ENCODE data around the gene TENM3.

The TENM3 gene

DNA sequence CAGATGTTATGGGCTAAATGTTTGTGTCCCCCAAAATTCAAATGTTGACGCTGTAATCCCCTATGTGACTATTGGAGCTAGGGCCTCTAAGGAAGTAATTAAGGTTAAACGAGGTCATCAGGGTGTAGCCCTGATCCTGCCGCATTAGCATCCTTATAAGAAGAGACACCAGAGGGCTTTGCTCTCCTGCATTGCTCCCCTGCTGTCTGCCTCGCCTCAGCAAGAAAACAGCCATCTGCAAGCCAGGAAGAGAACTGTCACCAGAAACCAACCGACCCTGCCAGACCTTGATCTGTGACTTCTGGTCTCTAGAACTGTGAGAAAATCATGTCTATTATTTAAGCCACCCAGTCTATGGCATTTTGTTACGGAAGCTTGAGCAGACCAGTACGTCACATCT is 342.1 kb downstream of the TENM3 start:
- DNase-seq, result peak; percentile 81
- Histone ChIP-seq H3K79me1 (ENCODE audit: low read length) (no peaks in the 10 kb centered on the region), H3K56ac (ENCODE audit: low read length) (no peak overlapping the region), H2BK15ac (replicated peaks; ENCODE audit: low read depth) (no peak overlapping the region), H2BK120ac (ENCODE audit: low read depth, low read length) (no peak overlapping the region), H3K4me1 (ENCODE audit: control insufficient read depth, low read depth, low read length) (no peaks in the 10 kb centered on the region), H3K23ac (ENCODE audit: low read length) (no peak overlapping the region), H3K79me2 (ENCODE audit: control insufficient read depth, insufficient read depth, low read length) (no peaks in the 10 kb centered on the region), H3K9ac (ENCODE audit: low read length) (no peak overlapping the region), H3K27ac (ENCODE audit: low read depth, low read length) (no peak overlapping the region), H2BK5ac (ENCODE audit: low read length) (no peak overlapping the region), H3K18ac (ENCODE audit: low read length) (no peak overlapping the region), H4K8ac (ENCODE audit: low read depth, low read length) (no peak overlapping the region), H3K36me3 (ENCODE audit: control insufficient read depth, insufficient read depth, low read length) (no peaks in the 10 kb centered on the region), H3K4ac (ENCODE audit: low read depth, low read length) (no peak overlapping the region), H3K4me3 (ENCODE audit: low read length) (no peak overlapping the region), H3K4me2 (ENCODE audit: low read length) (no peak overlapping the region), H4K5ac (ENCODE audit: low read length) (no peak overlapping the region), H2AK5ac (ENCODE audit: low read length) (no peak overlapping the region), H3K27me3 (ENCODE audit: insufficient read depth, low read length, poor library complexity) (no peaks in the 10 kb centered on the region)
- WGBS (ENCODE audit: extremely low coverage, insufficient coverage, low lambda C conversion rate), result no CpG with 5 or more reads among the region's 7 CpGs

DNA sequence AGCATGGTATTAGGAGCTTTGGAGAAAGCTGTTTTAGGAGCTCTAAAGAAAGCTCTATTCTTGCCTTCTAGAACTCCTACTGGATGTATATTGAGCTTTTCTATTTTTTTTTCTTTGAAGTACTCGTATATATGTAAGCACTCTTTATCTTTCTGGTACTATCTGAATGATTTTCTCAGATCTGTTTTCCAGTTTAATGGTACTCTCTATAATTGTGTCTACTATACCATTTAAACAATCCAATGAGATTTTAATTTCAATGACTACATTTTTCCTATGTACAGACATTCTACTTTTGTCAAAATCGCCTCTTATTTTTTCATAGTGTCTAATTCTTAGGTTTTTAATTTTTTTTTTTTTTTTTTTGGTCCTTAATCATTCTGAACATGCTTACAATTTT is 345.9 kb downstream of the TENM3 start:
- WGBS (ENCODE audit: extremely low coverage, insufficient coverage, low lambda C conversion rate), result no CpG with 5 or more reads among the region's 2 CpGs
- H3K23ac ChIP-seq (ENCODE audit: low read length), result no peak overlapping the region
- H4K5ac ChIP-seq (ENCODE audit: low read length), result no peak overlapping the region
- no peak overlapping the region for H2BK15ac ChIP-seq (replicated peaks; ENCODE audit: low read depth)
- H3K4me1 ChIP-seq (ENCODE audit: control insufficient read depth, low read depth, low read length), result peaks cover 6% of the 10 kb centered on the region
- no peak overlapping the region for H3K18ac ChIP-seq (ENCODE audit: low read length)
- no peak overlapping the region for H4K8ac ChIP-seq (ENCODE audit: low read depth, low read length)
- H3K56ac ChIP-seq (ENCODE audit: low read length), result no peak overlapping the region
- H3K27ac ChIP-seq (ENCODE audit: low read depth, low read length), result no peak overlapping the region
- H3K79me1 ChIP-seq (ENCODE audit: low read length), result no peaks in the 10 kb centered on the region
- no peak for DNase-seq
- no peak overlapping the region for H2BK120ac ChIP-seq (ENCODE audit: low read depth, low read length)
- H3K4me3 ChIP-seq (ENCODE audit: low read length), result no peak overlapping the region
- H3K4me2 ChIP-seq (ENCODE audit: low read length), result no peak overlapping the region
- H3K79me2 ChIP-seq (ENCODE audit: control insufficient read depth, insufficient read depth, low read length), result no peaks in the 10 kb centered on the region
- H3K27me3 ChIP-seq (ENCODE audit: insufficient read depth, low read length, poor library complexity), result no peaks in the 10 kb centered on the region
- H3K4ac ChIP-seq (ENCODE audit: low read depth, low read length), result no peak overlapping the region
- H3K36me3 ChIP-seq (ENCODE audit: control insufficient read depth, insufficient read depth, low read length), result no peaks in the 10 kb centered on the region
- no peak overlapping the region for H2BK5ac ChIP-seq (ENCODE audit: low read length)
- H2AK5ac ChIP-seq (ENCODE audit: low read length), result no peak overlapping the region
- no peak overlapping the region for H3K9ac ChIP-seq (ENCODE audit: low read length)

DNA sequence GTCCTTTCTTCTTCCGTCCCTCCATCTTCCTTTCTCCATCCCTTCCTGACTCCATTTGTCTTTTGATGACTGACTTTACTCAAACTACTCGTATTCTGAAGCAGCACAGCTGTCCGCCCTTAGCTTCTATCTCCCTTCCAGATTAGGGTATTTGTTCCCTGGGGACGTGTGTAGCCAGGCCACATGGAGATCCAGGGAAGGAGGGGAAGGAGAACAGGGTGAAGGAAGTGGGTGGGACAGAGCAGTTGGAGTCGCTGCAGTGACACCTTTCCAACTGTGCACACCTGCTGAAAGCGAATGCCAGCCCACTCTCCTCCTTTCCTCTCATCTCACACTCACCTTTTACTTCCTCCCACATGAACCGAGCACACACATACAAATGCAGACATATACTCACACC is 350.2 kb downstream of the TENM3 start:
- Histone ChIP-seq H3K36me3 (ENCODE audit: control insufficient read depth, insufficient read depth, low read length) (no peaks in the 10 kb centered on the region), H3K79me1 (ENCODE audit: low read length) (no peaks in the 10 kb centered on the region), H4K5ac (ENCODE audit: low read length) (no peak overlapping the region), H3K9ac (ENCODE audit: low read length) (no peak overlapping the region), H3K4ac (ENCODE audit: low read depth, low read length) (no peak overlapping the region), H3K27me3 (ENCODE audit: insufficient read depth, low read length, poor library complexity) (no peaks in the 10 kb centered on the region), H4K8ac (ENCODE audit: low read depth, low read length) (no peak overlapping the region), H3K4me3 (ENCODE audit: low read length) (no peak overlapping the region), H3K4me1 (ENCODE audit: control insufficient read depth, low read depth, low read length) (peaks cover 6% of the 10 kb centered on the region), H2AK5ac (ENCODE audit: low read length) (no peak overlapping the region), H2BK120ac (ENCODE audit: low read depth, low read length) (no peak overlapping the region), H3K79me2 (ENCODE audit: control insufficient read depth, insufficient read depth, low read length) (no peaks in the 10 kb centered on the region), H3K4me2 (ENCODE audit: low read length) (no peak overlapping the region), H3K56ac (ENCODE audit: low read length) (no peak overlapping the region), H3K23ac (ENCODE audit: low read length) (no peak overlapping the region), H3K27ac (ENCODE audit: low read depth, low read length) (no peak overlapping the region), H3K18ac (ENCODE audit: low read length) (no peak overlapping the region), H2BK5ac (ENCODE audit: low read length) (no peak overlapping the region), H2BK15ac (replicated peaks; ENCODE audit: low read depth) (no peak overlapping the region)
- no CpG with 5 or more reads among the region's 7 CpGs for WGBS (ENCODE audit: extremely low coverage, insufficient coverage, low lambda C conversion rate)
- peak; percentile 23 for DNase-seq

DNA sequence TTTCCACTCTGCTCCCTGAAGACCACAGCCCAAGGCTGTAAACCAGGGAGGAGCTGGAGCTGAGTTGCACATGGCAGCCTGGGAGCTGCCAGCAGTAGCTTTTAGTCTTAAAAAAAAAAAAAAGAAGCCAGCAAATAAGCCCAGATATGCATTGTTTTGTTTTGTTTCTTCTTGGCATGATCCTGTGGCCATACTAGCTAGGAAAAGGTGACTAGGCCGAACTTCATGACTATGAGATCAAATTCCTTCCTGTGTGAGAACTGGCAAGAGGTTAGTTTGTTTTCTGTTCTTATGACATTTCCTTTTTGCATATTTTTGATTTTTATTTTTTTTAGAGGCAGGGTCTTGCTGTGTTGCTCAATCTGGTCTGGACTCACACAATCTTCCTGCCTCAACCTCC is 350.7 kb downstream of the TENM3 start:
- Histone ChIP-seq H3K36me3 (ENCODE audit: control insufficient read depth, insufficient read depth, low read length) (no peaks in the 10 kb centered on the region), H3K18ac (ENCODE audit: low read length) (no peak overlapping the region), H3K27ac (ENCODE audit: low read depth, low read length) (no peak overlapping the region), H3K4me1 (ENCODE audit: control insufficient read depth, low read depth, low read length) (peaks cover 6% of the 10 kb centered on the region), H3K4ac (ENCODE audit: low read depth, low read length) (no peak overlapping the region), H4K5ac (ENCODE audit: low read length) (no peak overlapping the region), H3K56ac (ENCODE audit: low read length) (no peak overlapping the region), H2AK5ac (ENCODE audit: low read length) (no peak overlapping the region), H2BK5ac (ENCODE audit: low read length) (no peak overlapping the region), H3K4me3 (ENCODE audit: low read length) (no peak overlapping the region), H4K8ac (ENCODE audit: low read depth, low read length) (no peak overlapping the region), H3K79me1 (ENCODE audit: low read length) (no peaks in the 10 kb centered on the region), H3K79me2 (ENCODE audit: control insufficient read depth, insufficient read depth, low read length) (no peaks in the 10 kb centered on the region), H3K9ac (ENCODE audit: low read length) (no peak overlapping the region), H3K4me2 (ENCODE audit: low read length) (no peak overlapping the region), H3K23ac (ENCODE audit: low read length) (no peak overlapping the region), H3K27me3 (ENCODE audit: insufficient read depth, low read length, poor library complexity) (no peaks in the 10 kb centered on the region), H2BK15ac (replicated peaks; ENCODE audit: low read depth) (no peak overlapping the region), H2BK120ac (ENCODE audit: low read depth, low read length) (no peak overlapping the region)
- DNase-seq, result no peak
- WGBS (ENCODE audit: extremely low coverage, insufficient coverage, low lambda C conversion rate), result no CpG with 5 or more reads among the region's 1 CpG

DNA sequence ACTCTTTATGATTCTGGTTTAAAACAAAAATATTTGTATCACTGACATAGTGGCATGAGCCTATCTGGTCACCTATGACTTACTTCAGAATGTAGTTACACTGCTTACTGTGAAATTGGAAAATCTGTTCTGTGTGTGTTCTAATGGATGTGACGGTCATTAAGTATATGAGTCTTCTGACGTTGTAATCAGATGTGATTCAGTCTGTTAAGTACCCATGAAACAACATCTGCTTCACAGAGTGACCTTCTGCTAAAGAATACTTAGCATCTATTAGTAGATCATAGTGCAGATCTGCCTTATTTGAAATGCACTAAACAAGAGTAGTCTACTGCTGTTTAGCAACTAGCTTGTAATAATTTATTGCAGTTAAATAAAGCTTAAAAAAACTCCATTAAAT is 356.9 kb downstream of the TENM3 start:
- H3K27ac ChIP-seq (ENCODE audit: low read depth, low read length), result no peak overlapping the region
- H2AK5ac ChIP-seq (ENCODE audit: low read length), result no peak overlapping the region
- H3K23ac ChIP-seq (ENCODE audit: low read length), result no peak overlapping the region
- no peak overlapping the region for H4K5ac ChIP-seq (ENCODE audit: low read length)
- H3K79me2 ChIP-seq (ENCODE audit: control insufficient read depth, insufficient read depth, low read length), result no peaks in the 10 kb centered on the region
- H2BK120ac ChIP-seq (ENCODE audit: low read depth, low read length), result no peak overlapping the region
- H3K27me3 ChIP-seq (ENCODE audit: insufficient read depth, low read length, poor library complexity), result no peaks in the 10 kb centered on the region
- H3K56ac ChIP-seq (ENCODE audit: low read length), result no peak overlapping the region
- peaks cover 2% of the 10 kb centered on the region for H3K4me1 ChIP-seq (ENCODE audit: control insufficient read depth, low read depth, low read length)
- no peak overlapping the region for H3K4ac ChIP-seq (ENCODE audit: low read depth, low read length)
- no peak for DNase-seq
- no peak overlapping the region for H3K4me2 ChIP-seq (ENCODE audit: low read length)
- no peak overlapping the region for H2BK5ac ChIP-seq (ENCODE audit: low read length)
- no peak overlapping the region for H4K8ac ChIP-seq (ENCODE audit: low read depth, low read length)
- H3K36me3 ChIP-seq (ENCODE audit: control insufficient read depth, insufficient read depth, low read length), result no peaks in the 10 kb centered on the region
- no CpG with 5 or more reads among the region's 2 CpGs for WGBS (ENCODE audit: extremely low coverage, insufficient coverage, low lambda C conversion rate)
- no peaks in the 10 kb centered on the region for H3K79me1 ChIP-seq (ENCODE audit: low read length)
- no peak overlapping the region for H3K4me3 ChIP-seq (ENCODE audit: low read length)
- no peak overlapping the region for H3K9ac ChIP-seq (ENCODE audit: low read length)
- H2BK15ac ChIP-seq (replicated peaks; ENCODE audit: low read depth), result no peak overlapping the region
- H3K18ac ChIP-seq (ENCODE audit: low read length), result no peak overlapping the region

DNA sequence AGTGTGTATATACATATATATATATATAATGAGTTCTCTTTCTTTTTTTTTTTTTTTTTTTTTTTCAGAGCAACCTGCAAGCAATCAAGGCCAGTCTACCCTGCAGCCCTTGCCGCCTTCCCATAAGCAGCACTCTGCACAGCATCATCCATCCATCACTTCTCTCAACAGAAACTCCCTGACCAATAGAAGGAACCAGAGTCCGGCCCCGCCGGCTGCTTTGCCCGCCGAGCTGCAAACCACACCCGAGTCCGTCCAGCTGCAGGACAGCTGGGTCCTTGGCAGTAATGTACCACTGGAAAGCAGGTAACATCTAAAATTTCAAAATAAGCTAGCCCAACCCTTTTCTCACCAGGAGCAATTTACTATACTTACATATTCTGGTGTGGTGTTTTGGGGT is 357.7 kb downstream of the TENM3 start:
- H3K79me1 ChIP-seq (ENCODE audit: low read length), result no peaks in the 10 kb centered on the region
- H3K27ac ChIP-seq (ENCODE audit: low read depth, low read length), result no peak overlapping the region
- DNase-seq, result no peak
- H3K18ac ChIP-seq (ENCODE audit: low read length), result no peak overlapping the region
- H4K8ac ChIP-seq (ENCODE audit: low read depth, low read length), result no peak overlapping the region
- H3K56ac ChIP-seq (ENCODE audit: low read length), result no peak overlapping the region
- peaks cover 2% of the 10 kb centered on the region for H3K4me1 ChIP-seq (ENCODE audit: control insufficient read depth, low read depth, low read length)
- H3K23ac ChIP-seq (ENCODE audit: low read length), result no peak overlapping the region
- H2BK15ac ChIP-seq (replicated peaks; ENCODE audit: low read depth), result no peak overlapping the region
- no peaks in the 10 kb centered on the region for H3K36me3 ChIP-seq (ENCODE audit: control insufficient read depth, insufficient read depth, low read length)
- no peaks in the 10 kb centered on the region for H3K79me2 ChIP-seq (ENCODE audit: control insufficient read depth, insufficient read depth, low read length)
- no peak overlapping the region for H2AK5ac ChIP-seq (ENCODE audit: low read length)
- no peak overlapping the region for H2BK5ac ChIP-seq (ENCODE audit: low read length)
- no peak overlapping the region for H2BK120ac ChIP-seq (ENCODE audit: low read depth, low read length)
- H3K27me3 ChIP-seq (ENCODE audit: insufficient read depth, low read length, poor library complexity), result no peaks in the 10 kb centered on the region
- H3K9ac ChIP-seq (ENCODE audit: low read length), result no peak overlapping the region
- no peak overlapping the region for H3K4ac ChIP-seq (ENCODE audit: low read depth, low read length)
- no peak overlapping the region for H3K4me3 ChIP-seq (ENCODE audit: low read length)
- H4K5ac ChIP-seq (ENCODE audit: low read length), result no peak overlapping the region
- H3K4me2 ChIP-seq (ENCODE audit: low read length), result no peak overlapping the region
- no CpG with 5 or more reads among the region's 8 CpGs for WGBS (ENCODE audit: extremely low coverage, insufficient coverage, low lambda C conversion rate)

All from mesendoderm (in vitro differentiated cells).